Stimulated activated CD8-positive, alpha-beta memory T cell treated with anti-CD3 and anti-CD28 coated beads, Interleukin-12 subunit alpha, Interleukin-12 subunit beta, amount 100 ng/mL, for 24 hours (primary cell): Measurements from ENCODE around the gene IQCK.

Experiments
- DNase-seq: peaks from one replicate; pipeline ENCODE4 v3.0.0-alpha.2; 2020; ENCODE audit errors: extremely low read depth

The IQCK gene

DNA sequence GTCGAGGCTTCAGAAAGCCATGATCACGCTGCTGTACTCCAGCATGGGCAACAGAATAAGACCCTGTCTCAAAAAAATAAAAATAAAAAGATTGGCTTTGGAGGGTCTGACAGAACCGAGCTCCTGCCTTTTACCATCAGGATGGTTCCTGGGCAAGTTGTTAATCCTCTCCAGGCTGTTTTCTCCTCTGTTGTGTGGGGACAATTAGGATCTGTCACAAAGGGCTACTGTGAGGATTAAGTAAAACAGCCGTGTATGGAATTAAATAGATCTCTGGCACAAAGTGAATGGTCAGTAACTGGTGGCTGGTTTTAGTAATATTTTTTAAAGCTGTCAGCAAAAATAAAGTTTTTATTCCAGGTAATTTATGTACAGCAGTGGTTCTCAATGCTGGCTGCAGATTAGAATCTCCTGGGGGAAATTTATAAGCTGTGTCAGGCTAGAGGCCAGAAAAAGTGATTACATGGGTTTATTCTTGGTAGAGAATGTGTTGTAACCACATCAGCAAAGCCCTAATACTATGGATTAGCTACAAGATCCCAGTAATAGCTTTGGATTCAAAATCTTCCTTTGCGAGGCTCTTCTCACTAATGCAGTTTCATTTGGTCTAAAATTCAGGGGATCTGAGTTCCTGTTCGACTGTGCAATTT lies 119.4 kb downstream of the IQCK start:
- no peak for DNase-seq

DNA sequence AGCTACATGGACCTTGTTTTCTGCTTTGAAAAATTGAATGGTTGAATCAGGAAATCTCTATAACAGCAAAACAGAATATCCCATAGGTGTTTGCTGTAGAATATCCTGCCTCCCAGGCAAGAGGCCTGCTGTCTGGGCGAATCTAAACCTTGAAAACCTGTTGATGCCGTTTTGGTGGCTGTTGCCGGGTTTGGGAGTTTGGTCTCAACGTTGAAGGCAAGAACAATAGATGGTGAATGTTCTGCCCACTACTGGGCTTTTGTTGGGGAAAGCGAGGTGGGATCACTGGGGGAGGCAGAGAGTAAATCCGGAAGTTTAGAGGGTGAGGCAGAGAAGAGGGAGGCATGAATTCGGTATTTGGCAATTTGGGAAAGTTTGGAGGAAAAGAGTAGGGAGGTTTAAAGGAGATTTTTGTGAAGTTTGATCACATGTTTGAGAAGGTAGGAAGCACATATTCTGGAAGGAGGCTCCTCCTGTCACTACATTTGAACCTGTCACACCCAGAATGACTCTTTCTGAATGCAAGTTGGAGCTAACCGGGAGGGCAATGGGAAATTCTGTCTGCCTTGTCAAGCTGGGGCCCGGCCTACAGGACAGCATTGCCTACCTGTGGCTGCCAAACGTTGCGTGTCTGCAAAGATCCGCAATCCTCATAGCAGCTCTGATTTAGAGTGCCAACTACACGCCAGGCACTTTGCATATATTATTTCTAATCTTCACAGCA lies 120.1 kb downstream of the IQCK start:
- no peak for DNase-seq

DNA sequence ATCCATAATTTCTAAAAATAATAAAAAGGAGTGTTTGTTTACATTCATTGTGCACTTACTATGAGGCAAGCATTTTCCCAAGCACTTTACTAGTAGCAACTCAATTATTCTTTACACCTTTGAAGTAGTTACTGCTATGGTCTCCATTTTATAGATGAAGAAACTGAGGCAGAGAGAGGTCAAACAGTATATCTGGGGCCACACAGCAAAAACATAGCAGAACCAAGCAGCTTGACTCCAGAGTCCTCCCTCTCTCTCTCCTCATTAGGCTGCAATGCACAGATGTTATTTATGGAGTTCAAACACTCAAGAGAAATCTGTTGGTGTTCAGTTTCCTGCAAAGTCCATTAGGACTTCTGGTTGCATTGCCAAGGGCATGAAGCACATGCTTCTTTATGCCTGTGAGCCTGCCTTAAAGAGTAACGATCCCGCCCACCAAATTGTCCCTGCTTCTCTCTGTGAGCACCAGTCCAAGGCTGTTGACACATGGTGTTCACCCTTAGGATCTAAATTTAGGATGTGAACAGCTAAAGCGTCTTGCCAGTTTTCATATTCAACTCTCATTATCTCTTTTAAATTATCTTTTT lies 122.5 kb downstream of the IQCK start:
- no peak for DNase-seq

DNA sequence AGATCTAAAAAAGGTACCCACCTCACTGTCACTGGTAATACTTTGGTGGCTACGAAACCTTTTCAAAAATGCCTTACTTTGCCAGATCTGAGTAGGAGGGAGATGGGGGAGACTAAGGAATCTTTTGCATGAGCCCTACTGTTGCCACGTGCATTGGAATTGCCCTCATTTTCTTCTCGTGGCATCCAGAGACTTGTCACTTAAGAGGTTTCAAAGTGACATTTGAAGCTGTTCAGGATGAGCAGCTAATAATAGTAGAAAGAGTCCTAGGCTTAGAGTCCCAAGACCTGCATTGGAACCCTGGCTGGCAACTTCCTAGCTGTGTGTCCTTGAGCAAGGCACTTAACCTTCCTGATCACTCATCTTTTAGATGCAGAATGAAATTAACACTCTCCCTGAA lies 123.1 kb downstream of the IQCK start:
- DNase-seq = no peak

- no peak for DNase-seq
These were observed 124.5 kb downstream of the IQCK start for GRCh38 chr16:19842426-19843157.

DNA sequence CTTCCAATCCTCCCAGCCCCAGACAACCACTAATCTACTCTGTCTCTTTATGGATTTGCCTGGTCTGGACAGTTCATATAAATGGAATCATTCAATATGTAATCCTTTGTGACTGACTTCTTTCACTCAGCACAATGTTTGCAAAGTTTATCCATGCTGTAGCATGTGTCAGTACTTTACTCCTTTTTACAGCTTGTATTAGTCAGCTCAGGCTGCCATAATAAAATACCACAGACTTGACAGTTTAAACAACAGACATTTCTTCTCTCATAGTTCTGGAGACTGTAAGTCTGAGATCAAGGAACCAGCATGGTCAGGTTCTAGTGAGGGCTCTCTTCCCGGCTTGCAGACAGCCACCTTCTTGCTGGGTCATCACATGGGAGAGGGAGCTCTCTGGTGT lies 125.3 kb downstream of the IQCK start:
- no peak for DNase-seq

- DNase-seq = no peak
These were observed 127.0 kb downstream of the IQCK start for GRCh38 chr16:19844945-19845641.

GRCh38 chr16:19846436-19846835 lies 128.4 kb downstream of the IQCK start:
- DNase-seq = no peak

DNA sequence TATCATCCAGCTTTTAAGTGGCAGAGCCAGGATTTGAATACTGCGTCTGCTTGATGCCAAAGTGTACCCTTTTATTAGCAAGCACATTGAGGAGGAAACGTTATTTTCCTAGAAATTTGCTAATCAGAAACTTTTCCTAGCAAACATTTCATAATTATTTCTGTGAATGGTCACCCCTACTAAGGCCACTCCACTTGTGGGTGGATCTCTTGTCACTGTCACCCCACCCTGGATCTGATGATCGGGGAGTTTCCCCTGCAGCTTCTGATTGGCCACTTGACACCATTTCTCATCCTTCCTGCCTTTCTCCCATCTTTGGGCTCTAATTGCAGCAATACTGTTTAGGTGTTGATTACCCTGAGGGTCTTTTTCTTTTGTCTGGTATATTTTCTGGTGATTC lies 130.7 kb downstream of the IQCK start:
- DNase-seq = no peak

- DNase-seq = no peak
These were observed 132.2 kb downstream of the IQCK start for GRCh38 chr16:19850131-19850817.

DNA sequence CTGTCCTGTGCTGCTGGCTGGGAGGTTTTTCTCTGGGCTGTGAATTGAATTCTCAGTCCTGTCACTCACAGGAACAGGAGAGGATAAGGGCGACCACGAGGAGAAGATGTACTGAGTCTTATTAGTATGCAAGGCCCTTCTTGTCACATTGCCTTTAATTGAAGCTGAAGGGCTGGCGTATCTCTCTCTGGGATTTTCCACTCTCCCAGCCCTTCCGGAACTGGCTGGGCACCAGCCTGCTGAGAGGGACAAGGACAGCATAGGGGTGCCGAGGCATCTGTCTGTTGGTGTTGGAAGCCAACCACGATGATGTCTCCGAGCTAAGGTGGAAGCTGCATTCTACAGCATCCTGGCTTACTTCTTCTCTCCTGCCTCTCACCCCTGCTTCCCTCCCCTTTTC lies 133.4 kb downstream of the IQCK start:
- no peak for DNase-seq

DNA sequence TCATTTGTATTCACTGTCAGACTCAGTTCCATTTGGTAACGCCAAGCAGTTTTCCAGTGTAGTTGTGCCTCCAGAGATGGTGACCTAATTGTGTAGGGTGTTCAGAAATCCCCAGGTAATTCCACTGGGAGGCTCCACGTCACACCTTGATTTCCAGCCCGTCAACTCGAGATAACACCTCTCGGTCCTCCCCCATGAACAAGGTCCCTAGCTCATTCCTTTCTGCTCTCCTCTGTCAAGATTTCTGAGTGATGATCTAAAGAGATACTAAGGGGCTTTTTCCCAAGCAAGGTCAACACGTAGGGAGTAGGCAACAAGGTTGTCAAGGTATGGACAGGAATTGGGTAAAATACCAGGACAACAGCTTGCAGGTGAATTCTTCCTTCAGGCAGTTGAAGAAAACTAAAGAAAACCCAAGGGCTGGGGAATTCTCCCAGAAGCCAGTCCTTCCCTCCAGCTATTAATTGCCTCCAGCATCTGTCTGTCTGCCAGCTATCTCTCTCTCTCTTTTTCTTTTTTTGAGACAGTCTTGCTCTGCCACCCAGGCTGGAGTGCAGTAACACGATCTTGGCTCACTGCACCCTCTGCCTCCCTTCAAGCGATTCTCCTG lies 135.2 kb downstream of the IQCK start:
- no peak for DNase-seq

DNA sequence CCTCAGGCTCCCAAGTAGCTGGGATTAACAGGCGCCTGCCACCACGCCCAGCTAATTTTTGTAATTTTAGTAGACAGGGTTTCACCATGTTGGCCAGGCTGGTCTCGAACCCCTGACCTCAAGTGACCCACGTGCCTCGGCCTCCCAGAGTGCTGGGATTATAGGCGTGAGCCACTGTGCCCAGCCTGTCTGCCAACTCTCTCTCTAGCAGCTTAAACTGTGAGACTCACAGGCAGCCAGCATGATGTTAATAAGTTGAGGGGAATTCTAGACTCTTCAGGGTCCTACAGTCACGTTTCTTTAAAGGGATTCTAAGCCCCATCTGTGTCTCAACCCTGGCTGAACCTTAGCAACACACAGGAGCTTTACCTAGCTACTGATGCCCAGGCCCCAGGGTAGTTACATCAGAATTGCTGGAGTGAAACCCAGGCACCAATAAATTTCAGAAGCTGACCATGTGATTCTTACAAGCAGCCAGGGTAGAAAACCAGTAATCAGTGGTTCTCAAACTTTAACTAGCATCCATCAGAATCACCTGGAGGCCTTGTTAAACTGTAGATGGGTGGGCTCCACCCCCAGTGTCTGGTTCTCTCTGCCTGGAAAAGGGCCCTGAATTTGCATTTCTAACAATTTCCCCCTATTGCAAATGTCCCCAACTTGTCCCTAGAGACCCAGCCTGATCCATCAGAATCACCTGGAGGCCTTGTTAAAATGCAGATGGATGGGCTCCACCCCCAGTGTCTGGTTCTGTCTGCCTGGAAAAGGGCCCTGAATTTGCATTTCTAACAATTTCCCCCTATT lies 135.9 kb downstream of the IQCK start:
- DNase-seq = no peak

DNA sequence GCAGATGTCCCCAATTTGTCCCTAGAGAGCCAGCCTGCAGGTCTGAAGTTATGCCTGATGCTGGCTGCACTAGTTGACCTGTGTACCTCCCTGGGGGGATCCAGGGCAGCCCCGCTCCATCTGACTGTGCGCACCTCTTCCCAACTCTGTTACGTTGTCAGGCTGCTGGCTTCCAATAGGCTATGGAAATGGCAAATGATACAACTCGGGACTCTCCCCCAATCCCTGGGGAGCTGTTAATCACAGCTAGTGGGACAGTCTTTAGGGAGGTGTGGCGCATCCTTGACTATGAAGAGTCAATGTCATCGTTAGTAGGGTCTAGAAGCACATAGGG lies 136.4 kb downstream of the IQCK start:
- no peak for DNase-seq

GRCh38 chr16:19856120-19856519 lies 138.0 kb downstream of the IQCK start:
- no peak for DNase-seq

DNA sequence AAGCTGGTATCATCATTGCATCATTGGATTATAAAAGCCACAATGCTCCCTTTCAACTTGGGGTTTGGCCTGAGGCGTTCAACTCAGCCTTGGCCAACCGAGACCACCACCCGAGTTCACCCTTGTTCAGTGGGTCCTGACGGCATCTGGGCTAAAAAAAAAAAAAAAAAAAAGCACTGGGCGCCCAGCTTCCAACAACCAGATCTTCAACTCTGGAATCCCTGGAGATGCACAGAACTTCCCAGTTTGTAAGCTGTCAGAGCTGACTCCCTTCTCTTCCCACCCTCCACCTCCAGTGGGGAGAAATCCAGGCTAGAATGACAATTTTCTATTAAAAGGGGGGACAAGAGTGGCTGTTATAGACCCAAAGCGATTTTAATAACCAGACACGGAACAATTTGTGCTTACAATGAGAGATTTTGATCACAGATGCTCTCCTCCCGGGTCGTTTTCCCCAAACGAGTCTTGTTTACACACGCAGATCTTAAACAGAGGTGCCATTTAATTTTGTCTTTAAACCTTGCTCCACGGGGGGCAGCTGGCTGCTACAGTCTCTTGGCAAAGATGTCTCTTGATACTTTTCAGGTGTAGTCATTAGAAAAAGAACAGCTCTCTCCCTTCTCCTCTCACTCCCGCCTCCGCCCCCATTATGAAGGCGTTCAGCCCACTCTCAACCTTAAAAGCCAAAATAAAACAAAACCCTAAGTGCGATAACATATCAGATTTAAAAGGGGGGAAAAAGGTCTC lies 139.7 kb downstream of the IQCK start:
- no peak for DNase-seq

- DNase-seq = no peak
These were observed 140.4 kb downstream of the IQCK start for GRCh38 chr16:19858340-19859018.

DNA sequence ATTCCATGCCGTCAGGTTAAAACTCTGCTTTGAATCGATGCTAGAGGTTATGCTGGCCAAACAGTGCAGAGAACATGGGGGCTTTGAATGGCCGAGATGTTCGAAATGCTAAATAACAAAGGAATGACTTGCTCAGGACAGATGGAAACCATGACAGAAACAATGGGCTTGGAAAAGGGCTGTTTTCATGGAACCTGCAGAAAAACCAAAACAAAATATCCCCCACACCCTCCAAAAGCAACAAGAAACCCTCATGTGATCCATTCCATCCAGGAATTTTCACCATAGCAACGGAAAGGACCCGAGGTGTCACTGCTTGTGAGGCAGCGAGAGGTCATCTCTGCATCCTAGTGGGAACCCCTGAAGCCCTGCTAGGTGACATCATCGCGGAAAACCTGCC lies 141.1 kb downstream of the IQCK start:
- DNase-seq = no peak

GRCh38 chr16:19859603-19860002 lies 141.5 kb downstream of the IQCK start:
- no peak for DNase-seq
